Fibroblast of skin of back (primary cell): Measurements from ENCODE around the gene ZNF527. TPM values are rescaled to one million over a fixed set of nuclear protein-coding genes. Genes with fewer than 3 reads are reported as not detected.
"Not testable (repeated sequence)": the region's sequence is repeated elsewhere in the genome, so short reads cannot be mapped to it uniquely, and the experiment has no call there.

Experiments
- DNase-seq: peaks from one replicate; pipeline ENCODE4 v3.0.0-alpha.2; 2013
- polyA plus RNA-seq, 2 experiments: library from polyadenylated mRNA; unstranded; fragments of 120-200 nt; gene quantifications; one replicate each; pipeline ENCODE4 v1.2.1, GENCODE V29; 2013; ENCODE audit not compliant: insufficient read length in 2 of 2

ZNF527 gene
- 2.1 TPM for polyA plus RNA-seq (2013, experiment 1 of 2; ENCODE audit: insufficient read length)
- 2.3 TPM for polyA plus RNA-seq (2013, experiment 2 of 2; ENCODE audit: insufficient read length)

DNA sequence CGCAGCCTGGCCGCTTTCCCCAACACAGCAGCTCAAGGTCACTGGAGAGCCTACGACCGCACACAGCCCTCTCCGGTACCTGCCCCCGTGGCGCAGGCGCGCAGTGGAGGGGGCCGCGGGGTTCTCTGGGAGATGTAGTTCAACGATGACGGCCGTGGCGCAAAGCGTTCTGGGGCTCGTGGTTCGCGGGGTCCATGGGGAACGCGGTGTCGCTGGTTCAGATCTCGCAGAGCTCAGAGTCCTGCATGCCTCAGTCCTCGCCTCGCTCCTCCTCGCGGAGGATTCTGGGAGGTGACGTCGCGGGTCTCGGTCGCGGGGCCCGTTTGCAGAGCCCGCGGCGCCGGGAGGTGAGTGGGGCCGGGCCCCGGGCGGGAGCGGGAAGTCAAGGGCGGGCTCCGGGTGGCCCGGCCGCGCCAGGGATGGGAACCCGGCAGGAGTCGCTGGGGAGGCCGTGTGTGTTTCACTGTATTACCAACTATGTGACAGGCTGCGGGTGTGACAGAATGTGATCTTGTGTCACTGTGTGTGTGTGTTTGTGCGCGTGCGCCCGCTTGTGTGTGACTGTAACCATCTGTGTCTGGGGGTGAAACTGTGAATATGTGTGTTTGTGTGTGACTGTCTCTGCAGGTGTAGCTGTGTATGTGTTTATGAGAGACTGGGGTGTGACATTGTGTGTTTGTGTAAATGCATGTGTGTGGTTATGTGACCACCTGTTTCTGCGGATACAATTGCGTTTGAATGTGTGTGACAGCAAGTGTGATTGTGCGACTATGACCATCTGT, at the start of gene ZNF527:
ZNF527 (plus strand) TSS at position 220 of the 782 bp plus-strand sequence. CDS start 3,100 bp downstream, outside the sequence.
- DNase-seq = peak; percentile 97

DNA sequence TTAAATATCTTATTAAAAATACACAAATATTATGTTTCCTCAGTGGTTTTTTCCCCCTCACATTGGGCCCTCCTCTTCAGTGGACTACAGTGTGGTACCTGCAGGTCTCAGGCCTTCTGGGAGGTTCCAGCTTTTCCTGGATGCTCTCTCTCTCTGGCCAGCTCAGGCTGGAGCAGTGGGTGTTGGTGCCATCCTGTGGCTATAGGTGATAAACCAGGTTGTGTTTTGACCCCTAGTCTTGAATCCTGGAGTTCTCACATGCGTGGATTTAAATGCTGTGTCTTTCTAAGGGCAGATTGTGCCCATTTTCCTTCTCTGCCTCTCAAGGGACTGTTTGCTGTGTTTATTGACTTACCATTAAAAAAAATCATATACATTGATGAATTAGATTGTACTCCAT, 41.2 kb upstream of the ZNF527 start:
- DNase-seq = no peak

DNA sequence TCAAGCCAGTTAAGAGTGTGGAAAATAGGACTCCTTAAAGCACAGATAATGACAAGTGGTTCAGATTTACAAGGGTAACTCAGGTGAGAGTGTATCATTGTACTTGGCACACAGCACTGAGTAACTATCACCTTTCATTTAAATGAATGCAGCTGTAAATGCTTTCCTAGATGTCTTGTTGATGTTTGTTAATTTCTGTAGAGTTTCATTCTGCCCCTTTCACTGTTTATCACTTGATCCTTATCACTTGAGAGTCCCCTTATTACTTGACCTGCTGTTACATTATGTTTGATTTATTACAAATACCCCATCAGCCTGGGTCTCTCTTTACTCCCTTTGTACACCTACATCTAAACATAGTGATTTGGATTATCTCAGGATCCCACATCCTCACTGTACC, 38.1 kb upstream of the ZNF527 start:
- no peak for DNase-seq

DNA sequence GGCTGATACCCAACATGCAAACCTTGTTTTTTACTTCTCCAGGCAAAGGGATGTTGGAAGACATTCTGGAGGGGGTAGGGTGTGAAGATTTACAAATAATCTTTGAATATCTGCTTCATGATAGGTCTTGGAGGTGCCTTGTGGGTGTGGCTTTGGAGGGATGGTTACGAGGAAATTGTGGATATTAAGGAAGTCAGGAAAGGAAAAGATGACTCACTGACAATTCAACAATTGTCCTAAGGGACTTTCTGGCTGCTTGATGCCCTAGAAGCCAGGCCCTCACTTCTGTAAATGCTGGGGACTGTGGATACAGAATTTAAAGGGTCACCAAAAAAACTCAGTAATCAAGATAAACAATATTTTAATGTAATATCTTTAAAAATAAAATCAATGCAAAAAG, 37.4 kb upstream of the ZNF527 start:
- peak; percentile 27 for DNase-seq

DNA sequence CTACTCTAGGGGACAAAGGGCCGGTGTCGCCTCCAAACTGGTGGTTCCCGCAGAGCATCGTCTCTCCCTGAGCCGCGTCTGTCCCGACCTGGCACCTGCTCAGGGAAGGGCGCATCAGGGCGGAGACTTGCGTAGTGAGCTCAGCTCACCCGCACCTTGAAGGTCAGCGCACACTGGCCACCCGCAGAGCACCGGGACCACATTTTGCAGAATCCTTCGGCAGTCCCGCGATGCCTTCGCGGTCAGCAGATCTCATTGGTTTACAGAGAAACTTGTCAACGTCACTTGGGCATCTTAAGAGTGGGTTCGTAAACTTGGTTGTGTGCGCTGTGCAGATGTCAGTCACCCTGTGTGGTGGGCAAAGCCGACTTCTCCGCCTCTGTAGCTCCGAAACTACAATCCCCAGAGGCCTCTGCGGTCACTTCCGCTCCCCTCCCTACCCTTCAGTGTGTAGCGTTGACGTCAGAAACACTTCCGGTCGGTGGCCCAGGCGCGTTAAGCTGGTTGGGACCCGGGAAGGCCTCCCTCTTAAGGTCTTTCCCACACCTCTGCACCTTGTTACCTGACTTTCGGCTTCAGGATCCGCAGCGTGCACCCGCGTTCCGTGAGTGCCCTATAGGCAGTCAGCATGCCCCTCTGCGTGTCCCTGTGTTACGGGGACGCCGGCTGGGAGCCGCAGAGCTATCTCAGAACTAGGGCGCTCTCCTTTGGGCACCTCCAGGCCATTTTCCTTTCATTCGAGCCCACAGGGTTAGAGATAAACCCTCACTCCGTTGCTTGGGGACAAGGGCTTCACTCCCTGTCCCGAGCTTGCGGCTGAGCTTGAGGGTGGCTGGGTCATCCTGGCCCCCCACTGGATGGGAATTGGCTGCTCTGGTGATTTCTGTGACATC, 36.5 kb upstream of the ZNF527 start:
- peak; percentile 92 for DNase-seq

DNA sequence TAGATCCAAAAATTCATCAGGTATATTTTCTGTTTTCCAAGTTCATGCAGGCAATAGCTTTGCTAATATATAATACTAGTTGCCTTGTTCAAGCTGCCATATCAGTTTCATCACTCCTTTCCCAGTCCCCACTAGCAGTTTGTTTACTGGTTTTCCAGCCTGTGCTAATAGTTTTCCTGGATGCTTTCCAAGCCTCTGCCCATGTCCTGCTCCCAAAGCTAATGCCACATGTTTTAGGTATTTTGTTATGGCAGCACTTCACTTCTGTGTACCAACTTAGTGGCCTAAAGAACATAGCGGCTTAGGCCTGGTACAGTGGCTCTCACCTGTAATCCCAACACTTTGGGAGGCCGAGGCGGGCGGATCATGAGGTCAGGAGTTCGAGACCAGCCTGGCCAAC, 28.1 kb upstream of the ZNF527 start:
- no peak for DNase-seq

DNA sequence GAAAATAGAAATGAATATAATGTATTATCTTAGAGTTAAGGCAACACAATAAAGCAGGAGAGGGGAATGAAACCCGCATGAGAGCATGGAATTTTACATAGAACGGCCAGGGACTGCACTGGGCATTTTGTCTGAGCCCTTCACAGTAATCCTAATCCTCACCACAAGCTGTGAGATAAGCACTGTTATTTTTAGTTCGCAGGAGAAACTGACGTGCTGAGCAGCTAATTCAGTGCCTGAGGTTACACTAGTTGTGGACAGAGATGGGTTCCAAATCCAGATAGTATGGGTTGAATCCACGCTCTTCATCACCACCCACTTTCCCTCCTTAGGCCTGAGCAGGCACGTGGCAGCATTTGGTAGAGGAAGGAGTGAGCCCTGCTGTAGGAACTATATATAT, 24.8 kb upstream of the ZNF527 start:
- DNase-seq = no peak

DNA sequence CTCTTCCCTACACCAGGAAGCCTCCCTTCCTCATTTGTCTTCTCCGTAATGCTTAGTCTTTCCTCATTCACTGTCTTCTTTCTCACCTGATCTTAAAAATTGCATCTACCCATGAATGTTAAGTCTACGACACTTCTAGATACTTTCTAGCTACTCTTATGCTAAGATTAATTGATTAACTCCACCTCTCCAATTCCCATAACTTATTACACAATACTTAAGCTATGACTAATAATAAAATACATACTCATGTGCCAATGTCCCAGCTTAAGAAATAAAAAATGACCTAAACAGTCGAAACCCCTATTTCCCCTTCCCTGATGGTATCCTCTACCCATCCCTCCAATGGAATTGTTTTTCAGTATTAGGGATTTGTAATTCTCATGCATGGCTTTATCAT, 22.8 kb upstream of the ZNF527 start:
- no peak for DNase-seq

DNA sequence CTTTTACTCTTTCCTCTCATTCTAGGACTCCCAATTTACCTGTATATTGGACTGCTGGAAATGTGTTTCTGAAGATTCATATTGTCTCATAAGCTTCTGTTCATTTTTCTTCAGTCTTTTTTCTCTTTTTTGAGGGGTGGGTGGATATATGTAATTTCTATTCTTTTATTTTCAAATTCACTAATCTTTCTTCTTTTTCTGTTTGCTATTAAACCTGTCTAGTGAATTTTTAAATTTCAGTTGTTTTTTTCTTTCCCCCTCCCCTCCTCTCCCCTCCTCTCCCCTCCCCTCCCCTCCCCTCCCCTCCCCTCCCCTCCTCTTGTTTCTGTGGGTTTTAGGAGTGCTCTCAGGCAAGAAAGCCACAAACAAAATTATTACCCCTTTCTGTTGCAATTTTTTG, 16.9 kb upstream of the ZNF527 start:
- DNase-seq = no peak

DNA sequence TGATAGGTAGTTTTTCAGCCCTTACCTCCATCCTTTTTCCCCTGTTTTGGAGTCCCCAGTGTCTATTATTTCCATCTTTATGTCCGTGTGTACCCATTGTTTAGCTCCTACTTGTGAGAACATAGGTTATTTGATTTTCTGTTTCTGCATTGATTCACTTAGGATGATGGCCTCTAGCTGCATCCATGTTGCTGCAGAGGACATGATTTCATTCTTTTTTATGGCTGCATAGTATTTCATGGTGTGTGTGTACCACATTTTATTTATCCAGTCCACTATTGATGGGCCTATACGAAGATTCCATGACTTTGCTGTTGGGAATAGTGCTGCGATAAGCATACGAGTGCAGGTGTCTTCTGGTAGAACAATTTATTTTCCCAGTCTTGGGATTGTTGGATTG, 15.0 kb upstream of the ZNF527 start:
- no peak for DNase-seq

GRCh38 chr19:37361994-37362393, 8.9 kb upstream of the ZNF527 start:
- DNase-seq = no peak

GRCh38 chr19:37362733-37363132, 8.2 kb upstream of the ZNF527 start:
- DNase-seq = no peak

GRCh38 chr19:37370386-37370879, 466 bp upstream of the ZNF527 start:
- not testable (repeated sequence) for DNase-seq

DNA sequence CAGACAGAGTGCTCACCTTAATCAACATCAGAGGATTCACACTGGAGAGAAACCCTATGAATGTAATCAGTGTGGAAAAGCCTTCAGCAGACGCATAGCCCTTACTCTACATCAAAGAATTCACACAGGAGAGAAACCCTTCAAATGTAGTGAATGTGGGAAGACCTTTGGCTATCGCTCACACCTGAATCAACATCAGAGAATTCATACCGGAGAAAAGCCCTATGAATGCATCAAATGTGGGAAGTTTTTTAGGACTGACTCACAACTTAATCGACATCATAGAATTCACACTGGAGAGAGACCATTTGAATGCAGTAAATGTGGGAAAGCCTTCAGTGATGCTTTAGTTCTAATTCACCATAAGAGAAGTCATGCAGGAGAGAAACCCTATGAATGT, 18.3 kb downstream of the ZNF527 start:
- DNase-seq = no peak

DNA sequence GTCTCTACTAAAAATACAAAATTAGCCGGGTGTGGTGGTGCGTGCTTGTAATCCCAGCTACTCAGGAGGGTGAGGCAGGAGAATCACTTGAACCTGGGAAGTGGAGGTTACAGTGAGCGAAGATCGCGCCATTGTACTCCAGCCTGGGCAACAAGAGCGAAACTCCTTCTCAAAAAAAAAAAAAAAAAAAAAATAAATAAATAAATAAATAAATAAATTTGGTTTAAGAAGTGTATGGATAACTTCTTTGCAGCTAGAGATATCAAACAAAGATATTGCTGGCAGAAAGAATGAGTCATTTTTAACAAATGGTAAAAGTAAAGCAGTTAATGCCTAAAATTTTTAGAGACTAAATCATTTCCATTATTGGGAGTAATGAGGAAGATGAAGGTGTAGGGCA, 20.5 kb downstream of the ZNF527 start:
- DNase-seq = not testable (repeated sequence)

DNA sequence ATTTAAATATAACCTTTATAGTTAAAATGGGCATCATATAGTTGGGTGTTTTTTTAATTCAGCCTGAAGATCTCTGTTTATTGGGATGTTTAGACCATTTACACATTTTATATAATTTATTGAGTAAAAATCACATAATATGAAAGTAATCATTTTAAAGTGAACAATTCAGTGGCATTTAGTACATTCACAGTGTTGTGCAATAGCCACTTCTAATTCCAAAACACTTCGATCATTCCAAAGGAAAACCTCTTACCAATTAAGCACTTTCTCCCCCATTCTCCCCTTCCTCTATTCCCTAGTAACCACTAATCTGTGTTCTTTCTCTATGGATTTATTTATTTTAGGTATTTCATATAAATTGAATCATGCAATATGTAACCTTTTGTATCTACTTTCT, 30.2 kb downstream of the ZNF527 start:
- DNase-seq = no peak

- DNase-seq = no peak
Observed at GRCh38 chr19:37403403-37403802, 32.5 kb downstream of the ZNF527 start.

- DNase-seq = not testable (repeated sequence)
Observed at GRCh38 chr19:37406140-37406846, 35.4 kb downstream of the ZNF527 start.

- DNase-seq = no peak
Observed at GRCh38 chr19:37412700-37413099, 41.8 kb downstream of the ZNF527 start.

GRCh38 chr19:37413313-37414084, 42.6 kb downstream of the ZNF527 start:
- DNase-seq = no peak
